GM12892 (cell line): Measurements from ENCODE around the gene CDKN3.
"Not testable (repeated sequence)": the region's sequence is repeated elsewhere in the genome, so short reads cannot be mapped to it uniquely, and the experiment has no call there.

Source experiments
- DNase-seq: peaks from one replicate; pipeline ENCODE4 v3.0.0; 2011; ENCODE audit not compliant: insufficient read length
- FAIRE-seq: peaks from 2 replicates; lab custom pipeline; 2011; peaks lifted over from hg19 to GRCh38; lab: Jason Lieb, UNC
- POLR2A ChIP-seq: IDR thresholded peaks from 2 replicates; pipeline ENCODE4 v1.6.1; 2011; ENCODE audit warnings: low read depth, low read length, control low read depth
- POLR2AphosphoS5 ChIP-seq: IDR thresholded peaks from 2 replicates; pipeline ENCODE4 v1.6.1; 2011; ENCODE audit warnings: low read depth, low read length, control low read depth
- TAF1 ChIP-seq: IDR thresholded peaks from 2 replicates; pipeline ENCODE4 v1.6.1; 2011; ENCODE audit warnings: low read depth, mild to moderate bottlenecking, control low read depth, low read length, borderline replicate concordance

CDKN3 gene

DNA sequence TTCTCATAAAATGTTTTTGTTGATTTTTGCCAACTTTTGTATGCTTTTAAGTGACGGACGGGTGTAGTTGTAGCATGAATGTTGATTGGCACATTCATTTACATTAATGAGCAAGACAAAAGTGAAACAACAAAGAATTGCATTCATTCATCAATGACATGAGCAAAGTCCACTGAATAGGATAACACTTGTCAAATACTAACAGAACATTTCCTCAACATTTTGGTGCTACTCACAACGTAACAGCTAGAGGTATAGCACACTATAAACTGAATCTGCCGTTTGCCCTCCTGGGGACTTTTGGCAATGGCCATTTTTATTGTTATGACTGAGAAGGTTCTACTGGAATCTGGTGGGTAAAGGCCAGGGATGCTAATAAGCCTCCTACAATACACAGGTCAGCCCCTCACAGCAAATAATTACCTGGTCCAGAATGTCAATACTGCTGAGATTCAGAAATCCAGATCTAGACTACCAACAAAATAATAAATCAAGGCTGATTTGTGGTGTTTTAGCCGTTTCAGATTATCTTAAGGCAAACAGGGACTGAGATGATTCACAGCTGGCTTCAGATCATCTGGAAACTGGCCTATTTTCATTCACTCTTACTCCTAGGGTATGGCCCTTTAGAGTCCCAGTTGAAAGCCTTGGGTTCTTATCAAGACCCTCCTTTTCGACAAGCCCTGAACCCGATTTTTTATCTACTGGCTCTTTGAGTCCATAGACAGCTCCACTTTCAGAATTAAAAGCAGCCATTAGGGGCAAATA lies 22.5 kb upstream of the CDKN3 start:
- no peak for DNase-seq
- no peak for FAIRE-seq
- TF ChIP-seq POLR2A (no peak), POLR2AphosphoS5 (no peak), TAF1 (no peak)

DNA sequence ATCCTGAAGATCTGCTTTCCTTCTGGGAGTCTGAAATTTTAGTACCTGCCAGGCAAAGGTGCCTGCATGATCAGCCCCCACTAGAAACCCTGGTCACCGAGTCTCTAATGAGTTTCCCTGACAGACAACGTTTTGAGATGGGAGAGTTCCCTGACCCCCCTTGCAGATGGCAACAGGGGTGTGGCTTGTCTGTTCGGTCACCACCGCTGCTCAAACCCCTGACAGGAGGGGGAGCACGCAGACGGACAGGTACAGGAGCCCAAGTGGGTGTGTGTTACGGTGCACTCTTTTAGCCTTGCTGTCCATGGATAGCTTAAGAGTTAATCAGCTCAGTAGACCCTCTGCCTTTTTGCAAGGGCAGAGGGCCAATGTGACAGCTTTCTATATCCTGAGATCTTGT lies 19.3 kb upstream of the CDKN3 start:
- FAIRE-seq (no peak), DNase-seq (no peak)
- TF ChIP-seq TAF1 (no peak), POLR2A (no peak), POLR2AphosphoS5 (no peak)

DNA sequence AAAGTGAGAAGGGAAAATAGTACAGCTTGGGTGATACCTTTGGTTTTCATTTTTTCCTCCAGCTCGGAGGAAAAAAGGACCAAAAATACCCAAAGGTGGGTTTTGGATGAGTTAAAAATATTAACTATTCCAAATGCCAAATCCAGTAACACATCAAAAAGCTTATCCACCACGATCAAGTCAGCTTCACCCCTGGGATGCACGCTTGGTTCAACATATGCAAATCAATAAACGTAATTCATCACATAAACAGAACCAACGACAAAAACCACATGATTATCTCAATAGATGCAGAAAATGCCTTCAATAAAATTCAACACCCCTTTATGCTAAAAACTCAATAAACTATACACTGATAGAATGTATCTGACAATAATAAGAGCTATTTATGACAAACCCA lies 17.9 kb upstream of the CDKN3 start:
- not testable (repeated sequence) for FAIRE-seq, DNase-seq

DNA sequence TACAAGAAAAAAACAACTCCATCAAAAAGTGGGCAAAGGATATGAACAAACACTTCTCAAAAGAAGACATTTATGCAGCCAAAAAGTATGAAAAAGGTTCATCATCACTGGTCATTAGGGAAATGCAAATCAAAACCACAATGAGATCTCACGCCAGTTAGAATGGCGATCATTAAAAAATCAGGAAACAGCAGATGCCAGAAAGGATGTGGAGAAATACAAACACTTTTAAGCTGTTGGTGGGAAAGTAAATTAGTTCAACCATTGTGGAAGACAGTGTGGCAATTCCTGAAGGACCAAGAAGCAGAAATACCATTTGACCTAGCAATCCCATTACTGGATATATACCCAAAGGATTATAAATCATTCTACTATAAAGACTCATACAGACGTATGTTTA lies 16.2 kb upstream of the CDKN3 start:
- not testable (repeated sequence) for FAIRE-seq, DNase-seq

DNA sequence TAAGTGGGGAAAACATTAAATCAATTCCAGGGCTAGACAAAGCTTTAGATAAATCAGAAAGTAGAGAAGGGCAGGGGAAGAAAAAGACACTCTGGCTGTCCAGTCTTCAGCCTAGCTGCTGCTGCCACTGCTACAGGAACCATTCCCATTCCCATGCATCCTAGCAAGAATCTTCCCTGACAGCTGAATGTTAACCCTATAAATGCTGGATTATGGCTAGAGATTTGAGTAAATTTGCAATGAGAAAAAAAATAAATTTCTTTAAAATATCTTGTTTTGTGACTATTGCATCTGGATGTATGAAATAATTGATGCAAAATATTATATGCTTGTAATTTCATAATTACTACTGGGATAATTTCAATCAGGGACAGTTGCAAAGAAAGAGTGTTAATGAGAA lies 15.0 kb upstream of the CDKN3 start:
- TF ChIP-seq POLR2AphosphoS5: no peak
- TF ChIP-seq TAF1: no peak
- no peak for TF ChIP-seq POLR2A
- FAIRE-seq (no peak), DNase-seq (no peak)

DNA sequence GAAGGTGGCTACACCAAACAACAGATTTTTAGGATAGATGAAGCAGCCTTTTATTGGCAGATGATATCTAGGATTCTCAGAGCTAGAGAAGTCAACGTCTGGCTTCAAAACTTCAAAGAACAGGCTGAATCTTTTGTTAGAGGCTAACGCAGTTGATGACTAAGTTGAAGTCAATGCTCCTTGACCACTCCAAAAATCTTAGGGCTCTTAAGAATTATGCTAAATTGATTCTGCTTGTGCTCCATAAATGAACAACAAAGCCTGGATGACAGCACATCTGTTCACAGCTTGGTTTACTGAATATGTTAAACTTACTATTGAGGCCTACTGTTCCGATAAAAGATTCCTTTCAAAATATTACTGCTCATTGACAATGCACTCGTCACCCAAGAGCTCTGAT lies 13.0 kb upstream of the CDKN3 start:
- DNase-seq (no peak), FAIRE-seq (no peak)
- TF ChIP-seq POLR2AphosphoS5 (no peak), TAF1 (no peak), POLR2A (no peak)

DNA sequence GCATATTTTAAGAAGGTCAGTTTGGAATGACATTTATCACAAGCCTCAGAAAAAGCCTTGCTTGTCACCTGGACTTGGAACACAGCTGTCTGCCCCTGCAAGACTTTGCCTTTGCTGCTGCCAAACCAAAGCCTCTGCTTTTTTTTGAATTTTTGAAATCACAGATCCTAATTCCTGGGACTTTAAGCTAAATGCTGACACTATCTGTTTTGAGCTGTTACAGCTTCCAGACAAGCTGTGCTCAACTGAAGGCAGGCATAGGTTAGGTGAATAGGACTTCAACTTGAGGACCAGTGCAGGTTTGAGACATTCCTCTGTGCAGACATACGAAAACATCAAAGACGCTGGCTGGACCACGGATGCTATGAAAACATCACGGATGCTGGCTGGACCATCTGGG lies 11.3 kb upstream of the CDKN3 start:
- DNase-seq (no peak), FAIRE-seq (no peak)
- TF ChIP-seq POLR2AphosphoS5: no peak
- no peak for TF ChIP-seq TAF1
- TF ChIP-seq POLR2A: no peak

DNA sequence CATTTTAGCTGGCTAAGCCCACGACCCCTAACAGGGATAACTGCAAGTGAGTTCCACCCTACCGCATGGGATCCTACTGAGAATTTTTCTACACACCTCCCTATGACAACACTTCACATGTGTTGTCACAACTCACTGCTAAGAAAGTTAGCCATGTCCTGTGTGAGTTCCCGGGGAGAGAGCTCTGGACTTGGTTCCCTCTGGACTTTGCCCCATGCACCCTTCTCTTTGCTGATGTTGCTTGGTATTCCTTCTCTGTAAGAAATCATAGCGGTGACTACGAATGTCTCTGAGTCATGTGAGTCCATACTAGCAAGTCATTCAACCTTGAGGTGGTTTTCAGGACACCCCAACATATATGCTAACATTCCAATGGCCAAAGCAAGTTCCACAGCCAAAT lies 9.5 kb upstream of the CDKN3 start:
- DNase-seq (no peak), FAIRE-seq (no peak)
- TF ChIP-seq TAF1 (no peak), POLR2AphosphoS5 (no peak), POLR2A (no peak)

DNA sequence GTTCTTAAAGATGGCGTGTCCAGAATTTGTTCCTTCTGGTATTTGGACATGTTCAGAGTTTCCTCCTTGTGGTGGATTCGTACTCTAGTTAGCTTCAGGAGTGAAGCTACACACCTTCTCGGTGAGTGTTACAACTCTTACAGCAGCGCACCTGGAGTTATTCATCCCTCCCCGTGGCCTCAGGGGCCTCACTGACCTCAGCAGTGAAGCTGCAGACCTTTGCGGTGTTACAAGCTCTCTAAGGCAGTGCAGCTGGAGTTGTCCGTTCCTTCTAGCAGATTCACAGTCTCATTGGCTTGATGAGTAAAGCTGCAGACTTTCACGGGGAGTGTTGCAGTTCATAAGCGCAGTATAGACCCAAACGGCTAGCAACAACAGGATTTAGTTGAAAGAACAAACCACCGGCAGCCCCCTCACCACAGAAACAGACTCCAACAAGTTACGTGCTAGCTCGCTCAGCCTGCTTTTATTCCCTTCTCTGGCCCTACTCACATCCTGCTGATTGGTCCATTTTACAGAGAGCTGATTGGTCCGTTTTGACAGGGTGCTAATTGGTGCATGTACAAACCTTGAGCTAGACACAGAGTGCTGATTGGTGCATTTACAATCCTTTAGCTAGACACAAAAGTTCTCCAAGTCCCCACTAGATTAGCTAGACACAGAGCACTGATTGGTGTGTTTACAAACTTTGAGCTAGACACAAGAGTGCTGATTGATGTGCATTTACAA lies 4.5 kb upstream of the CDKN3 start:
- no peak for TF ChIP-seq TAF1
- no peak for TF ChIP-seq POLR2AphosphoS5
- no peak for TF ChIP-seq POLR2A
- no peak for FAIRE-seq
- DNase-seq: no peak

DNA sequence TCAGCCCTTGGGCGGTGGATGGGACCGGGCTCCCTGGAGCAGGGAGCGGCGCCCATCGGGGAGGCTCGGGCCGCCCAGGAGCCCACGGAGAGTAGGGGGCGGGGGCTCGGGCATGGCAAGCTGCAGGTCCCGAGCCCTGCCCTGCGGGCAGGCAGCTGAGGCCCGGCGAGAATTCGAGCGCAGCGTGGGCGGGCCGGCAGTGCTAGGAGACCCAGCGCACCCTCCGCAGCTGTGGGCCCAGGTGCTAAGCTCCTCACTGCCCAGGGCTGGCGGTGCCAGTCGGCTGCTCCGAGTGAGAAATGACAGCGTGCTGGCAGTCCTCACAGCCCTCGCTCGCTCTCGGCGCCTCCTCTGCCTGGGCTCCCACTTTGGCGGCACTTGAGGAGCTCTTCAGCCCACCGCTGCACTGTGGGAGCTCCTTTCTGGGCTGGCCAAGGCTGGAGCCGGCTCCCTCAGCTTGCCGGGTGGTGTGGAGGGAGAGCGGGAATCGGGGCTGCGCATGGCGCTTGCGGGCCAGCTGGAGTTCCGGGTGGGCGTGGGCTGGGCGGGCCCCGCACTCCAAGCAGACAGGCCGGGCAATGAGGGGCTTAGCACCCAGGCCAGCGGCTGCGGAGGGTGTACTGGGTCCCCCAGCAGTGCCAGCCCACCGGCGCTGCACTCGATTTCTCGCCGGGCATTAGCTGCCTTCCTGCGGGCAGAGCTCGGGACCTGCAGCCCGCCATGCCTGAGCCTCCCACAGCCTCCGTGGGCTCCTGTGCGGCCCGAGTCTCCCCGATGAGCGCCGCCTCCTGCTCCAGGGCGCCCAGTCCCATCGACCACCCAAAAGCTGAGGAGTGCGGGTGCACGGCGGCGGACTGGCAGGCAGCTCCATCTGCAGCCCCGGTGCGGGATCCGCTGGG lies 3.6 kb upstream of the CDKN3 start:
- FAIRE-seq, DNase-seq: not testable (repeated sequence)

DNA sequence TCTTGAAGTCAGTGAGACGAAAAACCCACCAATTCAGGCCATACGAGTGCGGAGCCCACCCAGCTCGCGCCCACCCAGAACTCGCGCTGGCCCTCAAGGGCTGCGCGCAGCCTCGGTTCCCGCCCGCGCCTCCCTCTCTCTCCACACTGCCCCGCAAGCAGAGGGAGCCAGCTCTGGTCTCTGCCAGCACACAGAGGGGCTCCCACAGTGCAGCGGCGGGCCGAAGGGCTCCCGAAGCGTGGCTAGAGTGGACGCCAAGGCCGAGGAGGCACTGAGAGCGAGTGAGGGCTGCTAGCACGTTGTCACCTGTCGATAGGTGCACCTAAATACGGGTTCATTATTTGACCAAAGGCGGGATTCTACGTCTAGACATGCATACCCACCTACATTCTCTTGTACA lies 2.2 kb upstream of the CDKN3 start:
- no peak for DNase-seq
- FAIRE-seq: no peak
- TF ChIP-seq TAF1 (no peak), POLR2A (no peak), POLR2AphosphoS5 (no peak)

DNA sequence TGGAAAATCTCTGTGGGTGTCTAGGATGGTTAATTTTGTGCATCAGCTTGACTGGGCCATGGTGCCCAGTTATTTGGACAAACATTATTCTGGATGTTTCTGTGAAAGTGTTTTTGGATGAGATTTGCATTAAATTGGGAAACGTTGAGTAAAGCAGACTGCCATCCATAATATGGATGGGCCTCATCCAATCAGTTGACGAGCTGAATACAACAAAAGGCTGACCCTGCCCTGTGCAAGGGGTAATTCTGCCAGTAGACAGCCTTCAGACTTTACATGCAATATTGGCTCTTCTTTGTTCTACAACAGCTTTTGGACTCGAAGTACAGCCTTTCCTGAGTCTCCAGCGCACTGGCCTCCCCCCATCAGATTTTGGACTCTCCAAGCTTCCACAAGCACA lies 1.5 kb upstream of the CDKN3 start:
- no peak for TF ChIP-seq TAF1
- TF ChIP-seq POLR2A: no peak
- TF ChIP-seq POLR2AphosphoS5: no peak

DNA sequence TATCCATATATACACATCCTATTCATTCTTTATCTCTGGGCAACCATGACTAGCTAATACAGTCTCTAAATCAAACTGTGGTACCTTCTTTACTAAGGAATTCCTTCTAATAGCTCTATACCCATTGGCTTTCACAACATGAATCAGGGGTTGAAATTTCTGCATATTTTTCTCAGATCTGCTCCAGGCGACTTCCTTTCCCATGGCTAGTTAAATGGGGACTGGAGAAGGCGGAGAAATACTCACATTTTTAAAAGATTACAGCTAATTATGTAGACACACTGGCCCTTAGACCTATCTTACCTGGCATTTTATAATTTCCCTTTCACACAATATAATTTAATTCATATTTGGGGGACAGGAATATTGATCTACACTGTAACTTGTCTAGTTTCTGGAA lies 1.1 kb upstream of the CDKN3 start:
- DNase-seq (no peak), FAIRE-seq (no peak)
- TF ChIP-seq POLR2AphosphoS5: no peak
- no peak for TF ChIP-seq POLR2A
- TF ChIP-seq TAF1: no peak

More for the DNA sequence above, 1.5 kb upstream of the CDKN3 start:
- DNase-seq (no peak), FAIRE-seq (no peak)
